Esophagus (tissue), 2 donors: Measurements from ENCODE around the gene EIPR1. TPM values are rescaled to one million over a fixed set of nuclear protein-coding genes. Genes with fewer than 3 reads are reported as not detected.

ENCODE experiments used
- H3K27ac ChIP-seq, 2 donors: one replicate each; pipeline ENCODE4 v1.5.1; 2013; ENCODE audit warnings: low read depth in 2 of 2, mild to moderate bottlenecking in 2 of 2, inconsistent platforms in 1 of 2, low read length in 1 of 2, moderate library complexity in 1 of 2
- H3K27me3 ChIP-seq, 2 donors: one replicate each; pipeline ENCODE4 v1.6.1; 2013; ENCODE audit warnings: low read length in 2 of 2, control low read depth in 1 of 2, mild to moderate bottlenecking in 1 of 2; ENCODE audit not compliant: insufficient read depth in 2 of 2, control insufficient read depth in 1 of 2
- H3K36me3 ChIP-seq, 2 donors: one replicate each; pipeline ENCODE4 v1.6.1; 2013; ENCODE audit warnings: low read length in 1 of 2; ENCODE audit not compliant: control insufficient read depth in 2 of 2, insufficient read depth in 2 of 2
- H3K4me1 ChIP-seq, 2 donors: one replicate each; pipeline ENCODE4 v1.6.1; 2013; ENCODE audit warnings: low read length in 1 of 2; ENCODE audit not compliant: control insufficient read depth in 2 of 2, insufficient read depth in 2 of 2
- H3K4me3 ChIP-seq, 2 donors: one replicate each; pipeline ENCODE4 v1.5.1; 2013; ENCODE audit warnings: low read length in 2 of 2, mild to moderate bottlenecking in 2 of 2, low read depth in 1 of 2, moderate library complexity in 1 of 2
- H3K9me3 ChIP-seq, 2 donors: one replicate each; pipeline ENCODE4 v1.6.1; 2013; ENCODE audit warnings: mild to moderate bottlenecking in 2 of 2, low read depth in 1 of 2, low read length in 1 of 2, moderate library complexity in 1 of 2; ENCODE audit not compliant: control insufficient read depth in 2 of 2, insufficient read depth in 1 of 2
- WGBS, 2 donors: extraction: QIAGEN DNeasy Blood & Tissue Kit; methylation state at CpG; one replicate each; pipeline ENCODE4 v1.1.7; 2013; 5-methylcytosine and 5-hydroxymethylcytosine counted together
- polyA plus RNA-seq, 2 donors: library from polyadenylated mRNA; stranded (reverse); fragments of 200-250 nt; gene quantifications; one replicate each; pipeline ENCODE4 v1.2.3, GENCODE V29; 2013
- donor health status: healthy with polysubstance abuse.
- donor health status: Bipolar disorder and iron deficiency.

Gene EIPR1
- polyA plus RNA-seq, 2 donors, result 8.2 to 22.8 TPM

DNA sequence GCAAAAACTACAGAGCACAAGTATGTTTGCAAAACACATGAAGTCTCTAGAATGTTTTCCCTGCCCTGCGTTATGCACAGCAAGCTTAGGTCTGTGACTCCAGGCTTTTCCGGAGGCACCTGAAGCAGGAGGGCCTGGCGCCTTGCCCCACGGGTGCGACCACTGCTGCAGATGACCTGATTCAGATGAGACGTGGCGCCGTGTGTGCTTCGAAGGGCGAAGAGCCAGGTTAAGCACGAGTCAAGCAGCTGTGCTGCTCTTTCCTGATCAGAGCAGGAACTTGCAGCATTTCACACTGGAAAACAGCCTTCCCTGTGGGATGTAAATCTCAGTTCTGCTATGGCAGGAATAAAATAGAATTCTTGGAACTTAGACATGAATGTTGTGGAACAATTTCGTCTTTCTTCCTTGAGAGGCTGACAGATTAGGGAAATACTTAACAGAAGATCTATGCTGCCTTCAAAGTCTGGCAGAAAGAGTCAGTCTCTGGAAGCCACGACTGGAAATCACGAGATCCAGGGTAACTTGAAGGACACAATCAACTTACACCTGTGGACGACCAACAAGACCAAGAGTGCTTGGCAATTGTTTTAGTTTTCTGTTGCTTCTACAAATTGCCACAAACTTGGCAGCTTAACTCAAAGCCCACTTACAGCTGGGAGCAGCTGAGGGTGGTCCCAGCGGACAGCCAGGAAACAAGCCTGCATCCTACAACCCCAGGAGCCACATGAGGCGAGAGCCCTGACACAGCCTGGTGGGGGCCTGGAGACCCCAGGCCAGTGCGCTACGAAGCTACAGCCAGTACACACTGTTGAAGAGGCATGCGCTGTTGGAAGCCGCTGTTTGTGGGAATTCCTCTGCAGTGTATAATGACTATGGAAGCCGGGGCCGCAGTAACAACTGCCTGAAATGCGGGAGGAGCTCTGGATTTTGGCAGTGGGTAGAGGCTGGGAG, 42.9 kb downstream of the EIPR1 start:
- Histone ChIP-seq H3K36me3 (peaks cover 0 to 21% of the 10 kb centered on the region in 2 donors), H3K27ac (no peak overlapping the region), H3K9me3 (peaks cover 0 to 6% of the 10 kb centered on the region in 2 donors), H3K4me3 (no peak overlapping the region), H3K27me3 (no peaks in the 10 kb centered on the region), H3K4me1 (no peaks in the 10 kb centered on the region)
- WGBS, 2 donors, result 82 to 85% methylated on average over 24 of the region's 24 CpGs

DNA sequence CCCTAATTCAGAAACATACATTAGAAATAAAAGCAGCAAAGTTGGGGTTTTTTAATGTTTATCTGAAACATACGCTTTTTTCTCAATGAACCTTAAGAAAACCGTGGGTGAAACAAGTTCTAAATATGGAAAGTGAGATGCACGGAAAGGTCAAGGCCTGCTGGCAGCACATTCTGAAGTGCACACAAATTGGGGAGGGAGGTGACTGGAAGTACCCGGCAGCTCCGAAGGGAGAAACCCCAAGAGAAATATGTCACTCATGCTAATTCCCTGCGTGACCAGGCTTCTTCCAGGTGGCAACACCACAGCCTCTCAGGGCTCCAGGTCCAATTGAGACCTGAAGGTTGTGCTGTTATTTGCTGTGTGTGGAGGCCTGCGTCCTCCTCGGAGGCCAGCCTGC, 45.5 kb downstream of the EIPR1 start:
- H3K9me3 ChIP-seq, result peaks cover 0 to 3% of the 10 kb centered on the region in 2 donors
- 88 to 90% methylated on average over 8 of the region's 8 CpGs for WGBS, 2 donors
- H3K4me1 ChIP-seq, result no peaks in the 10 kb centered on the region
- H3K27me3 ChIP-seq, result no peaks in the 10 kb centered on the region
- no peak overlapping the region for H3K27ac ChIP-seq
- no peak overlapping the region for H3K4me3 ChIP-seq
- peaks cover 0 to 18% of the 10 kb centered on the region in 2 donors for H3K36me3 ChIP-seq

DNA sequence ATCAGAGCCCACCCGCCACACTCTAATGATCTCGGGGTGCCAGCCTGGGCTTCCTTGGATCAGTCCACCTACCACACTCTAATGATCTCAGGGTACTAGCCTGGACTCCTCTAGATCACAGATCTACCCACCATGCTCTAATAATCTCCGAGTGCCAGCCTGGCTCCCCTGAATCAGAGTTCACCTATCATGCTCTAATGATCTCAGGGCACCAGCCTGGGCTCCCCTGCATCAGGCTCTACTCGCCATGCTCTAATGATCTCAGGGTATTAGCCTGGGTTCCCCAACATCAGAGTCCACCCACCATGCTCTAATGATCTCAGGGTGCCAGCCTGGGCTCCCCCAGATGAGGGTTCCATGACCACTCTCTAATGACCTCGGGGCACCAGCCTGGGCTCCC, 48.1 kb downstream of the EIPR1 start:
- Histone ChIP-seq H3K27ac (no peak overlapping the region), H3K4me1 (no peaks in the 10 kb centered on the region), H3K9me3 (peaks cover 0 to 3% of the 10 kb centered on the region in 2 donors), H3K27me3 (no peaks in the 10 kb centered on the region), H3K4me3 (no peak overlapping the region), H3K36me3 (peaks cover 0 to 12% of the 10 kb centered on the region in 2 donors)
- WGBS, 2 donors, result 85 to 86% methylated on average over 5 of the region's 5 CpGs

DNA sequence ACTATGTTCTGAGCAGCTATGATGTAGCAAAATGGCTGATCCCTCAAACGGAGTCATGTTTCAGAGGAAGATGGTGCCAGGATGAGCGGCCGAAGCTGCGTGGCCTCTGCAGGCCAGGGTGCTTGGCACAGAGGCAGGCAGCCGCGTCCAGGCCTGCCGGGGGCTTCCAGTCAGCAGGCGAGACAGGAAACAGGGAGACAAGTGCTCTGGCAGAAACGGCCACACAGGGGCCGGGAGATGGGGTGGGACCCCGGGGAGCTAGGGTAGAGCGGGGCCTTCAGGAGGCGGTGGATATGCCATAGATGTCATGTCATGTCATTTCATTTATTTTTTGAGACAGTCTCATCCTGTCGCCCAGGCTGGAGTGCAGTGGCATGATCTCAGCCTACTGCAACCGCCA, 50.7 kb downstream of the EIPR1 start:
- Histone ChIP-seq H3K27me3 (no peaks in the 10 kb centered on the region), H3K27ac (no peak overlapping the region), H3K4me3 (no peak overlapping the region), H3K4me1 (no peaks in the 10 kb centered on the region), H3K36me3 (peaks cover 0 to 17% of the 10 kb centered on the region in 2 donors), H3K9me3 (peaks cover 0 to 3% of the 10 kb centered on the region in 2 donors)
- 88 to 90% methylated on average over 15 of the region's 15 CpGs for WGBS, 2 donors

DNA sequence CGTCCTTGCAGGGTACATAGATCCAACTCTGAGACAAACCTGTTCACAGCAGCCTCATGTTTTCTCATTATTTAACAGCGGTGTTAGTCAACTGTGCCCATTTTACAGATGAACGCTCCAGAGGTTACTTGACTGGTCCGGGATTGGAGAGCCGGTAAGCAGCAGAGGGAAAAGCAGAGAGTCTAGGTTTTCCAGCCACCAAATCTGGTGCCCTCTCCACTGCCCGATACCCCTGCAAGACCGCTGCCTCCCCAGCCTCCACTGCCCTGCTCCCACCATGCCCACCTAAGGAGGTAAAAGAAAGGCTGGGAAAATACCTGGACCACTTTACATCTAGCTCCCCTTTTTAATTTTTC, 51.5 kb downstream of the EIPR1 start:
- H3K27me3 ChIP-seq, result no peaks in the 10 kb centered on the region
- WGBS, 2 donors, result 94 to 97% methylated on average over 7 of the region's 7 CpGs
- no peak overlapping the region for H3K4me3 ChIP-seq
- H3K27ac ChIP-seq, result no peak overlapping the region
- H3K4me1 ChIP-seq, result no peaks in the 10 kb centered on the region
- H3K9me3 ChIP-seq, result peaks cover 0 to 3% of the 10 kb centered on the region in 2 donors
- H3K36me3 ChIP-seq, result peaks cover 0 to 17% of the 10 kb centered on the region in 2 donors

DNA sequence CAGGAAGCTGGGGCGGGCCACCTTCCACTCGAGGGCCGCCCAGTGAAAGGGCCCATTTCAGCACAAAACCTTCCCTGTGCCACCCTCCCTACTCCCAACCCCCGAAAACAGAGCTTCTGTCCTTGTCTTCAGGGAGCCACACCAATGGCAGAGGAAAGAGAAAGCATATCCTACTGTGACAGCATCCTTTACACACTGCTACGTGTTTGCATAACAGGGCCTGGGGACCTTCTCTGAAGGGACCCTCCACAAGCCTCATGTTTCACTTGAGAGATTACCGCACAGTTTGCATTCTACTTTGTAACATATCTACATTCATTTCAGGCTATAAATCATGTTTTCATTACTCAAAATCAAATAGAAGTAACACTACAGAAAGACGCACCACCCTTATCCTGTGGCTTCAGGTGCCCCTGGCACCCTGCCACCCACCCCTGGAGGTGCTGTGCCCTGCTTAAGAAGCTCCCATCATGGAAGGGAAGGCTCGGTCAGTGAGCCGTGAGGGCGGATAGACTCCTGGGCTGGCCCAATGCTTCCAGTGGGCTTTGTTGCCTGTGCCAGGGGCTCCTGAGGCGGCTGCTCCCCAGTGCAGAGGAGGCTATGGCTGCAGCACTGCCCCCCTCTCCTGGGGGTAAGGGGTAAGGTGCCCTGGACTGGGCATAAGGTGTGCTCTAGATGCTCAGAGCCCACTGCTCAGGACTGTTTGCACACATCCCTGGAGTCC, 52.0 kb downstream of the EIPR1 start:
- Histone ChIP-seq H3K27me3 (no peaks in the 10 kb centered on the region), H3K4me3 (no peak overlapping the region), H3K27ac (no peak overlapping the region), H3K36me3 (peaks cover 0 to 13% of the 10 kb centered on the region in 2 donors), H3K9me3 (no peaks in the 10 kb centered on the region), H3K4me1 (no peaks in the 10 kb centered on the region)
- 80 to 94% methylated on average over 8 to 11 of the region's 11 CpGs for WGBS, 2 donors

DNA sequence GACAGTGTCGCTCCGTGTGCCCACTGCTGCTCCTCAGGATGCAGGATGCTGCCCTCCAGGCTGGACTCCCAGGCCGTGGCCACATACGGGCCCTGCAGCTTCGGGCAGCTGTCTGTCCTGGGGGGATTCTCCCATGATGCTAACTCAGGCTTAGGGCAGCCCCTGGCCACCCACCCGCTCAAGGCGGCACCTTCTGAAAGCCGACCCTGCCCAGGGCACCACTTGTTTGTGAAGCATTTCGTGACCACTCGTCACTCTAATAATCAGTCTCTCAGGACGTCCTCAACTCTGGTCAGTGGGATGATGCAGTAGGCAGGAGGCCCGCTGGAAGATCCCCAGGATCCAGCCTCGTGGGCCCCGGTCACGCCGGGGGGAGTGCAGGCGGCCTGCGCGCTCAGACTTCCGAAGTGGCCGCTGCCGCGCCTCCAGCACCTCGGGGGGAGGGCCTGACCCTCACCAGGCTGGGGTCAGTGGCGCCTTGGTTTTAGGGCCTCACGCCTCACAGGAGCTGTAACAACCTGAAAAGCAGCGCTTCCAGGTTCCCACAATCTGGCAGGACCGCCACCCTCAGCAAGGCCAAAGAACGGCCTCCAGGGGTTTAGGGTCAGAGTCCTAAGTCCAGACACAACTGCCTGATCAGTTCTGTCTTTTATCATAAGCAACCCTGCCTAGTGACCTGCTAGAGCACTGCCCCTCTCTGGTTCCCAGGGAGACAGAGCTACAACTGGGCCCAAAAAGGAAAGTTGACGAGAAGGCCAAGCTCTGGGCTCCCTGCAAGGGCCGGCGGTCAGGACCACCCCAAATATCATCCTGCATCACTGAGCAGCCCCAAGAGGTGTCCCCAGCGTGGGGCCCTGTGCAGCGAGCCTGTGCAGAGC, 53.0 kb downstream of the EIPR1 start:
- WGBS, 2 donors, result 91 to 96% methylated on average over 34 of the region's 34 CpGs
- no peak overlapping the region for H3K27ac ChIP-seq

DNA sequence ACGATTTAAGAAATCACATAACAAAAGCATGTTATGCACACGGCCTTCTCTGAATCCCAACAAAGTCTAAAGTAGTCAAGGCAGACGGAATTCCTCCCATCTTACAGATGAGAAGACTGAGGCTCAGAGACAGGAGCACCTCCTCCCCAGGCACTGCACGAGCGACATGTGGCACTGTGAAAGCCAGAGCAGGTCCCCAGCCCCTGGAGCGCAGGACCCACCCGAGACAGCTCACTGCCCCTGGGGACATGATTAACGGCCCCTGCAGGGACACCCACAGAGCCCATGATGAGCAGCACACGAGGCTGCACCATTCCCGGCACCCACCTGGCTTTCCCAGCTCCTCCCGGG, 53.6 kb downstream of the EIPR1 start:
- Histone ChIP-seq H3K4me3 (no peak overlapping the region), H3K27ac (no peak overlapping the region), H3K9me3 (no peaks in the 10 kb centered on the region), H3K4me1 (no peaks in the 10 kb centered on the region), H3K27me3 (no peaks in the 10 kb centered on the region), H3K36me3 (peaks cover 0 to 21% of the 10 kb centered on the region in 2 donors)
- 92 to 93% methylated on average over 11 of the region's 11 CpGs for WGBS, 2 donors

More for the DNA sequence above, 53.0 kb downstream of the EIPR1 start:
- H3K9me3 ChIP-seq, result no peaks in the 10 kb centered on the region
- H3K4me1 ChIP-seq, result no peaks in the 10 kb centered on the region
- H3K27me3 ChIP-seq, result no peaks in the 10 kb centered on the region
- peaks cover 0 to 14% of the 10 kb centered on the region in 2 donors for H3K36me3 ChIP-seq
- H3K4me3 ChIP-seq, result no peak overlapping the region

DNA sequence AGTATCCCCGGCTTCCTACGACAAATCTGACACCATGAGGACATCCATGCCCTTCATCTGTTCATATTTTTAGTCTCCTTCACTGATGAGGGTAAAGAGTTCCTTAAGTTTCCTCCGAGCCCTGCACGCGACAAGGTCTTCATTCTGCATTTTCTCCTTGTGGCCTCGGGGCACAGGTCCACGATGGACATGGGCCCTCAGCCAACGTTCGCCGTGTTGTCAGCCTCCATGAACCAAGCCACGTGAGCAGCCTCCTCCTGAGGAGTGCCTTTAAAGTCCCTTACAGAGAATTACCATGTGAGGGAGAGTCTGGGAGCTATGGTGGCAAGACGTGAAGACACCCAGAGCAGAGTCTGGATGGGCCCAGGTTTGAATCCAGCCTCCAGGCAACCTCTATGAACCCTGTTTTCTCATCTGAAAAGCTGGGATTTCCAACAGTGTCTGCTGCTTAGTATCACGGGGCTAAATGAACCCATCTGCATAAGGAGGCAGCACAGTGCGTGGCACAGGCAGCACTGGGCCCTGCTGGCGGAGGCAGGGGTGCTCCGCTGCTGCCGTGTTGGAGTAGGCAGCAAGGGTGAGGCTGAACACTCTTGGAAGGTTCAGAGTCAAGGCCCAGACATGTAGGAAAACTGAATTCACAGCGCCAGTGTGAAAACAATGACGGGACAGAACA, 54.1 kb downstream of the EIPR1 start:
- WGBS, 2 donors, result 90 to 94% methylated on average over 19 of the region's 19 CpGs
- no peaks in the 10 kb centered on the region for H3K9me3 ChIP-seq
- H3K27me3 ChIP-seq, result no peaks in the 10 kb centered on the region
- no peaks in the 10 kb centered on the region for H3K4me1 ChIP-seq
- no peak overlapping the region for H3K27ac ChIP-seq
- H3K4me3 ChIP-seq, result no peak overlapping the region
- peaks cover 0 to 21% of the 10 kb centered on the region in 2 donors for H3K36me3 ChIP-seq
